SU-DHL-6 (cell line): ENCODE measurements around the gene EZH1.
"Not testable (repeated sequence)": the region's sequence is repeated elsewhere in the genome, so short reads cannot be mapped to it uniquely, and the experiment has no call there.

ENCODE experiments used
- CTCF ChIP-seq: fragments of 200-600 bp; sonication (generic); IDR thresholded peaks from one replicate; pipeline ENCODE4 v1.5.1; 2017; ENCODE audit warnings: antibody characterized with exemption, mild to moderate bottlenecking, low read length, moderate library complexity; ENCODE audit not compliant: insufficient read depth, poor library complexity, severe bottlenecking
- EZH2phosphoT487 ChIP-seq: fragments of 200-600 bp; sonication (generic), shearing (Covaris generic); conservative IDR thresholded peaks from 2 replicates; pipeline ENCODE4 v1.6.1; 2018; ENCODE audit warnings: mild to moderate bottlenecking, antibody characterized with exemption, low read length, moderate library complexity, mixed read lengths

- TF ChIP-seq EZH2phosphoT487, CTCF: not testable (repeated sequence)
Measured at GRCh38 chr17:42769964-42770363, 25.1 kb upstream of the EZH1 start.
